ENCODE results near the gene CEP170. TPM values are rescaled to one million over a fixed set of nuclear protein-coding genes. Genes with fewer than 3 reads are reported as not detected.

The CEP170 gene
- total RNA-seq, 4 donors from 2014 or later, result 10.6 to 37.5 (median 16.6) TPM

DNA sequence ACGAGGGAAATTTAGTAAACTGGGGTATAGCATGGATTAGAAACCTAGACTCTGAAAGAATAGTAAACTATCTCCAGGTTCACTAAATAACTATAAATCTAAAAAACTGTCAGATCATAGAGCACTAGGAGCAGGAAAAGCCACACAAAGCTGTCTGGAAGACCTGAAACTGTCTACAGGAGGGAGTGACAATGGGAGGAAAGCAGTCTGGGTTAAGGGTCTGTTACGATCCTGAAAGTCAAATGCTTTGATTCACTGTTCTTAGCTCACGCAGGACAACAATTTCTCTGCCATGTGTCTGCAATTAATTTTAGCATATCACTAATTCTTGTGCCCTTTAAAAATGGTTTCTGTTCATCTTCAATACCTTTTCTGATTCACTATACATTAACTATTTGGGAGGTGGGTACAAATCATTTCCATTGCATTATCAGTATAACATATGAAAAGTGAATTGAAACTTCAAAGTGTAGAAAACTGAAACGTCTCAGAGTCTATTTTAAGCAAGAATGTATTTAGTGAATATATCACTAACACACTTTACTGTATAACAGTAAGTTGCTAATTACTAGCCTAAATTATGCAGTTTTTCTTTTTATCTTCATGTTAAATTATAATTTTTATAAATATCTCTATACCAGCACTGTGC is 18.4 kb downstream of the CEP170 start:
- H3K27me3 ChIP-seq, result no peaks in the 10 kb centered on the region
- H3K4me1 ChIP-seq, result peaks cover 8% of the 10 kb centered on the region
- H3K27ac ChIP-seq, result no peak overlapping the region
- TF ChIP-seq POLR2AphosphoS5 (IDR thresholded peaks at IDR 0.05), result no peak
- TF ChIP-seq, protein P1, sequence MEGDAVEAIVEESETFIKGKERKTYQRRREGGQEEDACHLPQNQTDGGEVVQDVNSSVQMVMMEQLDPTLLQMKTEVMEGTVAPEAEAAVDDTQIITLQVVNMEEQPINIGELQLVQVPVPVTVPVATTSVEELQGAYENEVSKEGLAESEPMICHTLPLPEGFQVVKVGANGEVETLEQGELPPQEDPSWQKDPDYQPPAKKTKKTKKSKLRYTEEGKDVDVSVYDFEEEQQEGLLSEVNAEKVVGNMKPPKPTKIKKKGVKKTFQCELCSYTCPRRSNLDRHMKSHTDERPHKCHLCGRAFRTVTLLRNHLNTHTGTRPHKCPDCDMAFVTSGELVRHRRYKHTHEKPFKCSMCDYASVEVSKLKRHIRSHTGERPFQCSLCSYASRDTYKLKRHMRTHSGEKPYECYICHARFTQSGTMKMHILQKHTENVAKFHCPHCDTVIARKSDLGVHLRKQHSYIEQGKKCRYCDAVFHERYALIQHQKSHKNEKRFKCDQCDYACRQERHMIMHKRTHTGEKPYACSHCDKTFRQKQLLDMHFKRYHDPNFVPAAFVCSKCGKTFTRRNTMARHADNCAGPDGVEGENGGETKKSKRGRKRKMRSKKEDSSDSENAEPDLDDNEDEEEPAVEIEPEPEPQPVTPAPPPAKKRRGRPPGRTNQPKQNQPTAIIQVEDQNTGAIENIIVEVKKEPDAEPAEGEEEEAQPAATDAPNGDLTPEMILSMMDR (IDR thresholded peaks at IDR 0.05), result no peak
- no peak for TF ChIP-seq EP300 (IDR thresholded peaks at IDR 0.05)
- TF ChIP-seq POLR2A (IDR thresholded peaks at IDR 0.05), result no peak
- H3K4me3 ChIP-seq, result no peak overlapping the region
- 51% methylated on average over 4 of the region's 4 CpGs for WGBS
- no peaks in the 10 kb centered on the region for H3K36me3 ChIP-seq
- peaks cover 4% of the 10 kb centered on the region for H3K9me3 ChIP-seq
- no peak for DNase-seq (ENCODE audit: low spot score in 2 of 2)

- Histone ChIP-seq H3K4me3 (no peak overlapping the region), H3K9me3 (peaks cover 18% of the 10 kb centered on the region), H3K4me1 (peaks cover 8% of the 10 kb centered on the region), H3K27ac (no peak overlapping the region), H3K36me3 (no peaks in the 10 kb centered on the region), H3K27me3 (no peaks in the 10 kb centered on the region)
- TF ChIP-seq POLR2A (IDR thresholded peaks at IDR 0.05) (no peak), POLR2AphosphoS5 (IDR thresholded peaks at IDR 0.05) (no peak), EP300 (IDR thresholded peaks at IDR 0.05) (no peak)
- TF ChIP-seq, protein P1 (IDR thresholded peaks at IDR 0.05), result no peak
- DNase-seq (ENCODE audit: low spot score in 2 of 2), result no peak
- 46% methylated on average over 4 of the region's 4 CpGs for WGBS
These were observed 20.0 kb downstream of the CEP170 start for GRCh38 chr1:243234978-243235647.

DNA sequence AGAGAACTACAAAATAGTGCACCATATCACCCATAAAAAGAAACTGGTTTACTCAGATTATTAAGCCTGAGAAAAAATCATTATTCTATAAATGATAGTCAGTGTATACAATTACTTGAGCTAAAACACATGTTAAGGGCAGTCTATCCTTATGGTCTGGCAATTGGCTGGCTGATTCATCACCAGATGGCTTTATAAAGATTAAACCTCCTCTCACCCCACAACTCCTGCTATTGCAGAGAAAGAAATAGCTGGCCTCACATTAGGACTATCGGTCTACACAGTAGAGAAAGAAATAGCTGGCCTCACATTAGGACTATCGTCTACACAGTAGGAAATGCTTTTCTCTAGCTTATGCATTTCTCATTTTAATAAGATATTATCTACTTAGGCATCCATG is 21.2 kb downstream of the CEP170 start:
- Histone ChIP-seq H3K9me3 (peaks cover 30% of the 10 kb centered on the region), H3K4me1 (peaks cover 8% of the 10 kb centered on the region), H3K27me3 (no peaks in the 10 kb centered on the region), H3K27ac (no peak overlapping the region), H3K4me3 (no peak overlapping the region), H3K36me3 (no peaks in the 10 kb centered on the region)
- no peak for TF ChIP-seq EP300 (IDR thresholded peaks at IDR 0.05)
- TF ChIP-seq, protein P1 (IDR thresholded peaks at IDR 0.05), result no peak
- no peak for TF ChIP-seq POLR2AphosphoS5 (IDR thresholded peaks at IDR 0.05)
- TF ChIP-seq POLR2A (IDR thresholded peaks at IDR 0.05), result no peak
- WGBS, result 85% methylated on average over 2 of the region's 2 CpGs
- DNase-seq (ENCODE audit: low spot score in 2 of 2), result no peak

- TF ChIP-seq EP300 (IDR thresholded peaks at IDR 0.05) (no peak), POLR2AphosphoS5 (IDR thresholded peaks at IDR 0.05) (no peak), POLR2A (IDR thresholded peaks at IDR 0.05) (no peak)
- TF ChIP-seq, protein P1 (IDR thresholded peaks at IDR 0.05), result no peak
- no peaks in the 10 kb centered on the region for H3K36me3 ChIP-seq
- H3K4me1 ChIP-seq, result peaks cover 8% of the 10 kb centered on the region
- no peaks in the 10 kb centered on the region for H3K27me3 ChIP-seq
- no peak overlapping the region for H3K27ac ChIP-seq
- no peak for DNase-seq (ENCODE audit: low spot score in 2 of 2)
- peaks cover 33% of the 10 kb centered on the region for H3K9me3 ChIP-seq
- H3K4me3 ChIP-seq, result no peak overlapping the region
These were observed 24.2 kb downstream of the CEP170 start for GRCh38 chr1:243230914-243231313.

DNA sequence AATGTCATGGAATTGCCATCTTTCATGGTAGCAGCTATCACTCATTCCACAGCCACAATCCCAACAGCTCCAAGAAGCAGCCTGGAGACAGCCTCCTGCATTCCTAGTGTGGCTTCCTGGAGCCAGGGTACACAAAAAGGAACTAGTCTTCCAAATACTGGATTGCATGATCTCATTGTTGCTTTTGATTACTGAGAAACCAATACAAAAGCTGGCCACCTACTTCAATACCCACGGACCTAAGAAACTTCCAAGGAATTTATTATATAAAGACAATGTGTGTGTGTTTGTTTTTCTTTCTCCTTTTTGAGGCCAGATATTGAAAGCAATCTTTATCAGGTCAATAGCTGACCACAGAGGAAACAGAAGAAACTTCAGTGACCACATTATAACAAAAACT is 25.6 kb downstream of the CEP170 start:
- no peak for DNase-seq (ENCODE audit: low spot score in 2 of 2)
- Histone ChIP-seq H3K4me1 (no peaks in the 10 kb centered on the region), H3K36me3 (no peaks in the 10 kb centered on the region), H3K27me3 (no peaks in the 10 kb centered on the region), H3K27ac (no peak overlapping the region), H3K9me3 (peaks cover 33% of the 10 kb centered on the region), H3K4me3 (no peak overlapping the region)
- TF ChIP-seq, protein P1 (IDR thresholded peaks at IDR 0.05), result no peak
- no peak for TF ChIP-seq POLR2AphosphoS5 (IDR thresholded peaks at IDR 0.05)
- no peak for TF ChIP-seq POLR2A (IDR thresholded peaks at IDR 0.05)
- no peak for TF ChIP-seq EP300 (IDR thresholded peaks at IDR 0.05)
- WGBS, result 90% methylated on average over 1 of the region's 1 CpG
